Islet of Langerhans (tissue), 1 donor: Measurements from ENCODE around the gene TMSB15C.
"Not testable (repeated sequence)": the region's sequence is repeated elsewhere in the genome, so short reads cannot be mapped to it uniquely, and the experiment has no call there.

Source experiments
- FAIRE-seq: peaks from one replicate; lab custom pipeline; 2011; peaks lifted over from hg19 to GRCh38; lab: Jason Lieb, UNC

TMSB15C gene

GRCh38 chrX:104075778-104076445 is at the start of gene TMSB15C:
TSS of gene TMSB15C (minus strand) at chrX:104076236.
- not testable (repeated sequence) for FAIRE-seq

DNA sequence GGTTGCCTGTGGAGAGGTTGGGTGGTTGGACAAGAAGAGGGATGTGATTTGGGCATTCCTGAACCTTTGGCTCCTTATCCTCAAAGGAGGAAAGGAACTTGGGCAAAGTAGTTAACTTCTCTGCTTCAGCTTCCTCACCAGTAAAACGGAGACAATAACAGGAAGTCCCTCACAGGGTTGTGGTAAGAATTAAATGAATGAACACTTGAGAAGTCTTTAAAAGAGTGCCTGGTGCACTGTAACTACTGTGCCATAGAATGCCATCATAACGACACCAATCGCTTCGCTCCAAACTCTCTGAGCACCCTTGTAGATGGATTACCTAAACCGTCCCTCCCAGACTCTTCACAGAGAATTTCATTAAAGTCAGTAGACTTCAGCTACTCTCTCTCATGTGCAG is 46.8 kb upstream of the TMSB15C start:
- no peak for FAIRE-seq

- no peak for FAIRE-seq
These were observed 42.7 kb upstream of the TMSB15C start for GRCh38 chrX:104118765-104119164.

DNA sequence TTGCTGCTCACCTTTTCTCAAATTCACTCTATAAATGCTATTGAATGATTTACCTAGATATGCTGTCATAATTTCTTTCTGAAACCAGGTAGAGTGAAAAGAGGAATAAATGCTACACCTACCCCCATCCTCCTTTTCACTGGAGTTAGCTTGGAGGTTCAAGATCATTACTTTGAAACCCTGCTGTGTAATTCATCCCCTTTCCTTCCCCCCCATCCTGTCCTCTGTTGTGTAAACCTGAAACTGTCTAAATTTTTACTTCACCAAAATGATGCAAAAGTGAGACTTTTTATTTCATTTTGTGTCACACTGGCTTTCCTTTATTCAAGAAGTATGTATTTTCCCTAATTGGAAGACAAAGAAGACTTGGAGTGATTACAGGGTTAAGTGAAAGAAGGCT is 41.7 kb upstream of the TMSB15C start:
- no peak for FAIRE-seq

GRCh38 chrX:104113222-104113965 is 37.4 kb upstream of the TMSB15C start:
- FAIRE-seq: no peak

- no peak for FAIRE-seq
These were observed 36.4 kb upstream of the TMSB15C start, which contains the start of gene ZCCHC18 for GRCh38 chrX:104112326-104112951. TSS of gene ZCCHC18 (plus strand) at chrX:104112523. CDS start at chrX:104114112, 1,589 bp downstream.

DNA sequence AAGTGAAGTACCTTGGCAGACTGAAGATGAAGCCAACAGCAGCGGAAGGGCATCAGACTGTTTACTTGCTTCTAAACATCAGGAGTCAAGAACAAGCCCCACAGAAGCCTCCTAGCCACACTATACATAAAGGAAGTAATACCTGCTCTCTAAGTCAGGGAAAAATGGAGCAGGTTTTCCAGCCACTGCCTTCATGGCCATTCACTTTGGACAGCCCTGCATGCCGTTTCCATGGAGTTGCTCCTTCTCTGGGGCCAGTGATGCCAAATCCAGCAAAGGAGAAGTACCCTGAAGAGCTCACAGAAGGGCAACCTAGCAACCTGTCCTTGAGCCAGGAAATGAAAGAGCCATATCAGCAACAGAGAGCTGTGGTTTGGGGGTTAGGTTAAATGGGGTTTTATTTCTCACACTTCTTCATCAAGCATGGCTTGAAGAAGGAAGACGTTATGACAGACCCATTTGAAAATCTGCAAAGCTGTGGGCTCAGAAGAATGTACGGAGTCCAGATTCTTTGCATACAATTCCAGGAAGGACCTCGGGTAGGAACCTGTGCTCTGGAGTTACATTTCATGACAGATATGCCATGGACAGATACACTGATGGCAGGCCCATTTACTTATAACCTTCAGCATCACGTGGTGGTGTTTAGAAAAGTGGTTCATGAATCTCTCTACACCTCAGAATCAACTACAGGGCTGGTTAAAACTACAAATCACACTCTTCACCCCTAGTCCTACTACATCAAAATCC is 34.6 kb upstream of the TMSB15C start:
- FAIRE-seq: peak; percentile 100

- FAIRE-seq: no peak
These were observed 32.9 kb upstream of the TMSB15C start for GRCh38 chrX:104108955-104109354.

DNA sequence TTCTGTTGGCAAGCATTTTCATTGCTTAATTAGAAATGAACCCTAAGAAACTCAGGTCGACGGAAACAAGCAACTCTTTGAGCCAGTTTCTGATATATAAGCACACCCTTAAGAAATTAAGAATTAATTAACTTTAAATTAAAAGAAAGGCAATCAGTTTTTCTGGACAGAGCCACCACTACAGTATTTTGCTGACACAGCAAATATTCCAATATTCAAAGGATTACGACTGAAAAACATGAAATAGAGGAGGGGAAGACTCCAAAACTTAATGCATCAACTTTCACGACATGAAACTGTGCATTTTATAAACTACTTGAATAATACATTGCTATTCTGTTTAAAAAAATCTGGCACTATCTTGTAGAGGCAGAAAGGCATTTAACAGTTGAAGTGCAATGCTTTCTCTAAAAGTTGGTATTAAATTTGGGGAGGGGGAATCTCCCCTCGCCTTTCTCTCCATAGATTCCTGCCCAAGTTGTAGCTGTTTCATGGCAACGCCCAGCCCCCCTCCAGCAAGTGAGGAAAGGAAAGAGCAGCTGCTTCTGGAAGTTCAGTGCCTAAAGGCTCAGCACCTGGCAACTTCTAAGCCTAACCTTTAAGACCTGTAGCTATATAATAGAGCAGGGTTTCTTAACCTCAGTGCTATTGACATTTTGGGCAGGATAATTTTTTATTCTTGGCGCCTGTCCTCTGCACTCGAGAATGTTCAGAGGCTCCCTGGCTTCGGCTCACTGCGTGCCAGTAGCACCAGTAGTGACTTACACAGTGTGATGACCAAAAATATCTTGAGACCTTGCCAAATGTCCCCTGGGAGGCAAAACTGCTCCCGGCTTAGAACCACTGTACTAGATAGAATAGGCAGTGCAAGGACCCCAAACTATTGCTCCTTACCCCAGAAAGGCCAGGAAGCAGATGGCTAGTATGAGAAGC is 29.6 kb upstream of the TMSB15C start:
- FAIRE-seq: no peak

DNA sequence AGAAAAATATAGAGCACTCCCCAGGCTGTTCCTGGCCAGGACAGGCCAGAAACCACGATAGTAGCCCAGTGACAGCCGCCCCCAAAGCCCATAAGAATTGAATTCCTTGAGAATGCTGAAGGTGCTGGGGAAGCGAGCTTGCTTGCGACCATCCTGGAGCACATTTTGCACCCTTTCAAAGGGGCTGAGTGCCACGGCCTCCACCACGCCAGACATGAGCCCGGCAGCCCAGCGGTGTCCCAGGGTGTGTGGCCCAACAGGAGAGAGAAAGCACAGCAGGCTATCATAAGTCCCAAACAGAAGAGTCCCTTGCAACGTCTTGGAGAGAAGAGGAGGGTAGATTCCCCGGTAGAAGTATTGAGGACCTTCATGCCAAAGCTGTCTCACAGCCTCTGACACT is 28.6 kb upstream of the TMSB15C start:
- FAIRE-seq: no peak

- FAIRE-seq: peak; percentile 99
These were observed 22.9 kb upstream of the TMSB15C start for GRCh38 chrX:104098919-104099318.

DNA sequence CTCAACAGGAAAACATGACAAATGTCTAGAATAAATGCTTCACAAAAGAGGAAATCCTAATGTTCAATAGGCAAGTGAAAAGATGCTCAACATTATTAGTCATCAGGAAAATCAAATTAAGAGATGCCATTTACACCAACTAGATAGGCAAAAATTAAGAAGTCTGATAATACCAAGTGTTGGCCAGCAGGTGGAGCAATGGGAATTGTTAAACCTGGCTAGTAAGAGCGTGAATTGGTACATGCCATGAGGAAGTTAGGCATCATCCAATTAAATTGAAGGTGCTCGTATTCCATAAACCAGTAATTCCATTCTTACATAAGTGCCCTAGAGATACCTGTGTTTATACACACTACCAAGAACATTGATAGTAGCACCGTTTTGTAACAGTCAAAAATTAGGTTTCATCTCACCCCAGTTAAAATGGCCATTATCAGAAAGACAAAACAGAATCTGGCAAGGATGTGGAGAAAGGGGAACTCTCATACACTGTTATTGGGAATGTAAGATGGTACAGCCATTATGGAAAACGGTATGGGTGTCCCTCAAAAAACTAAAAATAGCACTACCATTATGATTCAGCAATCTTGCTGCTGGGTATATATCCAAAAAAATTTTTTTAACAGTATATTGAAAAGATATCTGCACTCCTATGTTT is 22.2 kb upstream of the TMSB15C start:
- FAIRE-seq: peak; percentile 99

GRCh38 chrX:104085919-104086318 is 9.9 kb upstream of the TMSB15C start:
- no peak for FAIRE-seq

- no peak for FAIRE-seq
These were observed 9.4 kb upstream of the TMSB15C start for GRCh38 chrX:104085477-104085876.

DNA sequence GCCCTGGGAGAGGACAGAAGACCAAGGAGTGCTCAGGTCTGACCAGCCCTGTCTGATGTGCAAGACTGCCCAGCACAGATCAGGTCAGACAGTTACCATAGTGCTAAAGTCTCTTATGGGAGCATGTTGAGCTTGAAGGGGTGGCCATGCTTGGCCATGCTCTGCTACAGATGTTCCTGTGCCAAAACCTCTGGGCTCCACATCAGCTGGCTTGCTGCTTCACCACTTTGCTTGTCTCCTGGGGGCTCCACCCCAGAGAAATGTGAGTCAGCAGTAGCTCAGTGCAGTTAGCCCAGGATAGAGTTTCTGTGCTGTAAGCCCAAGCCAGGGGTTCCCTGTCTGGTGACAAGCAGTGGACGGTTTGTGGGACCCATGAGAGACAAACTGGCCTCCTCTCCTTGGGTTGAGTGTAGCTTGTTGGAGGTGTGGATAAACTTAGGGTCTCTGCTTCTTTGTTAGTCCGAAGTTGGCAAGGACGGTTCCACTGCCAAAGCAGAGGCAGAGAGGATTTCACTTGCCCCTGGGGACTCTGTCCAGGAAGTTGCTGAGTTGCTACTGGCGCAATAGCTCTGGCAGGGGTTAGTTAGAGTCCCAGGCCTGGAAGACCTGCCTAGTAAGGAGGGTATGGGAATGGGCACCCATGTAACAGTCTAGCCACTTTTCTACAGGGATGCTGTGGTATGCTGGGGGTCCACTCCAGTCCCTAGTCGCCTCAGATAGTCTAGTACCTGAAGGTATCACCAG is 8.7 kb upstream of the TMSB15C start:
- FAIRE-seq: no peak

GRCh38 chrX:104084063-104084462 is 8.0 kb upstream of the TMSB15C start:
- no peak for FAIRE-seq

GRCh38 chrX:104077854-104078253 is 1.8 kb upstream of the TMSB15C start:
- FAIRE-seq: not testable (repeated sequence)

DNA sequence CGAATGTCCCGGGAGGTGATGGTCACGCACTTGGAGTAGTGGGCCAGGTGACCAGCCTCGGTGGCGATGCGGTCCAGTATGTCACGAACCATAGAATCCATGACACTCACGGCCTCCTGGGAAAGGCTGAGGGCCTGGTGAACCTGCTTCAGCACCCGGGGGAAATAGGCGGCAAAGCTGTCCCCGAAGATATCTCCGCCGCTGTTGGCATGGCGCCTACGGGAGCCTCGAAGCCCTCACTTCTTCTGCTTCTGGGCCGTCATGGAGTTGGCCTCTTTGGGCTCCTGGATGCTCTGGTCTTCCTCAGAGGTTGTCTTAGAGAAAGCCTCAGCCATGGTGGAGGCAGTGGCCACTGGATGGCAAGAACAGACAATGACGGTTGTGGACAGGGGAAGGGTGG is 13.4 kb downstream of the TMSB15C start:
- FAIRE-seq: not testable (repeated sequence)

DNA sequence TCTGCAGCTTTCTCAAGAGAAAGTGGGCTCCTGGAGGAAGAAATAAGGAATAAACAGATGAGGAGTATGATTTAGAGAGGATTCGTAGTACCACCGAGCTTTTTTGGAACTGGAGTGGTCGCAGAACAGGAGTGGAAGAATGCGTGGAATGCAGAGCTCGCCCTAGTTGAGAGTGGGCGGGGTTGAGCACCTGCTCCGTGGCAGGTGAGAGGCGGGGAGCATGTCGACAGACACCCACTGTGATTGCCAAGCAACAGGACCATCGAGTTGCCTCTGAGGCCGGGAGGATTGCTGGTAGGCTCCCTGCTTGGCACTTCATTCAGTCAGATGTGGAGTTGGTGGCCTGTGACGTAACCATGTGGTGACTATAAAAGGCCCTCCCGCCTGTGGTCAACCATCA is 21.1 kb downstream of the TMSB15C start:
- not testable (repeated sequence) for FAIRE-seq

GRCh38 chrX:104047171-104047570 is 28.9 kb downstream of the TMSB15C start:
- no peak for FAIRE-seq
